Activated CD4-positive, CD25-positive, alpha-beta regulatory T cell (primary cell): Measurements from ENCODE around the gene PTOV1.
"Not testable (repeated sequence)": the region's sequence is repeated elsewhere in the genome, so short reads cannot be mapped to it uniquely, and the experiment has no call there.

Experiments used
- DNase-seq, 4 experiments: peaks; one replicate each; lab custom pipeline; 2025; lab: John Stamatoyannopoulos, UW

The PTOV1 gene

DNA sequence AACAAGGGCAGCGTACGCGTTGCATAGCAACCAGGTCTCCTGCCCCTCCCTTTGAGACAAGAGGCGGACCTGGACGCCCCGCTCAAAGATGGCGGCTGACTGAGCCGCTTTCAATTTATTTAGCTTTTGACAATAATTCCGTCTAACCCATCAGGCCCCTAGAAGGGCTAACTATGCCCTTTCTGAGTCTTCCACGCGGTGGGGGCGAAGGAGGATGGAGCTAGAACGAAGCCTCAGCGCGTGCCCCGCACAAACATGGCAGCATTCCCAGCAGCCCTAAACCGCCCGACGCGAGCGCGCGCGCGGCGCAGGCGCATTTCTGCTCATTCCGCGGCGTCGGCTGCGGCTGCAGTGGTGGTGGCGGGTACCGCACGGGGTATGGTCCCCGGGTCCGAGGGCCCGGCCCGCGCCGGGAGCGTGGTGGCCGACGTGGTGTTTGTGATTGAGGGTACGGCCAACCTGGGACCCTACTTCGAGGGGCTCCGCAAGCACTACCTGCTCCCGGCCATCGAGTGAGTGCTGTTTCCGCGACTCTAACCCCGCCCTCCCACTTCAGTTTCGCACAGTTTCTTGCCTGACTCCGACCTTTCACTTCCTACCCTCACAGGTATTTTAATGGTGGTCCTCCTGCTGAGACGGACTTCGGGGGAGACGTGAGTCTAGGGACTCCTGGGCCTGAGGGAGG is 32.9 kb upstream of the PTOV1 start, which contains the start of gene MED25:
Gene MED25 (plus strand): TSS at position 326 of the 685 bp plus-strand sequence. CDS start 53 bp downstream, at position 379.
- peak; percentile 71 to 80 (median 74) for DNase-seq

GRCh38 chr19:49818649-49819370 is 32.1 kb upstream of the PTOV1 start:
- no peak for DNase-seq

GRCh38 chr19:49819452-49820115 is 31.4 kb upstream of the PTOV1 start:
- not testable (repeated sequence) for DNase-seq

- no peak for DNase-seq
These were observed 30.8 kb upstream of the PTOV1 start for GRCh38 chr19:49820125-49820524.

GRCh38 chr19:49823472-49823871 is 27.5 kb upstream of the PTOV1 start:
- DNase-seq, result no peak

DNA sequence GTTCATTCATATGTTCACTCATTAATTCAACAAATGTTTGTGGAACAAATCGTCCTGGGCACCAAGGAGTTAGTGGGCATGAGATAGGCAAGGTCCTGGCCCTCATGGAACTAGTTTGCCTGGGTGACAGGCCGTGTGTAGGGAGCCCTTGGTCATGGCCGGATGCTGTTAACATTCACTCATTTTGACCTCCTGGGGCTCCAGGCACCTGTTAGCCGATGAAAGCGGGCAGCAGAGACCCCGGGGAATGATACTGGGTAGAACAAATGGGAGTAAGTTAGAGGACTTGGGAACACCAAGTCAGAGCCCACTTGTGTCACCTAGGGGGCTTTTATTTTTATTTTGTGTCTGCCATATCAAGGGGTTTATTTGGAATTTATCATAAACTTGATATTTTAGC is 26.3 kb upstream of the PTOV1 start:
- no peak for DNase-seq

- DNase-seq, result no peak
These were observed 23.9 kb upstream of the PTOV1 start for GRCh38 chr19:49827034-49827433.

- DNase-seq, result no peak
These were observed 21.8 kb upstream of the PTOV1 start for GRCh38 chr19:49829200-49829599.

DNA sequence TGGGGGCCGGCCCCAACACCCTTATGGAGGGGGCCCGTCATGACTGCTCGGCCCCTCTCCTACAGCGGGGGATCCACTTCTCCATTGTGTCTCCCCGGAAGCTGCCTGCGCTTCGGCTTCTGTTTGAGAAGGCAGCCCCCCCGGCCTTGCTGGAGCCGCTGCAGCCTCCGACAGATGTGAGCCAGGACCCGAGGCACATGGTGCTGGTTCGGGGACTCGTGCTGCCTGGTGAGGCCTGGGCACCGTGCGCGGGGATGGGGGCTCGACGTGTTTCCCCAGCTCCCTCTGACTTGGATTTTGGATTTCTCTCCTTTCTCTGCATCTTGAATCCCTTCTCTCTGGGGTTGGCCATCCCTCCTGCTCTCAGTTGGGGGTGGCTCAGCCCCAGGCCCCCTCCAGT is 21.2 kb upstream of the PTOV1 start:
- no peak for DNase-seq

DNA sequence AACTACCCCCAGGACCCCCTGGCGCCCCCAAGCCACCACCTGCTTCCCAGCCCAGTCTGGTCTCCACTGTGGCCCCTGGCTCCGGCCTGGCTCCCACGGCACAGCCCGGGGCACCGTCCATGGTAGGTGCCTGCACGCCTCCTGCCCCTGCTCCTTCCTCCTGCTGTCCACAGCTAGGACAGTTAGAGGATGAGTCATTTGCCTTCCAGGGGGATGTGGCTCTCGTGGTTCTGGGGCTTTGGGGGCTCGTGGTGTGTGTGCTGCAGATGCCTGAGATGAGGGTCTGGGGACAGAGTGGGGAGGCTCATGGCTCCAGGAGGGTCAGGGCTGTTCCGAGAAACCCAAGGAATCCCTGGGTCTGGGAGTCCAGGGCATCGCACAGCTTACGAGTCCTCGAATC is 20.2 kb upstream of the PTOV1 start:
- DNase-seq, result no peak

DNA sequence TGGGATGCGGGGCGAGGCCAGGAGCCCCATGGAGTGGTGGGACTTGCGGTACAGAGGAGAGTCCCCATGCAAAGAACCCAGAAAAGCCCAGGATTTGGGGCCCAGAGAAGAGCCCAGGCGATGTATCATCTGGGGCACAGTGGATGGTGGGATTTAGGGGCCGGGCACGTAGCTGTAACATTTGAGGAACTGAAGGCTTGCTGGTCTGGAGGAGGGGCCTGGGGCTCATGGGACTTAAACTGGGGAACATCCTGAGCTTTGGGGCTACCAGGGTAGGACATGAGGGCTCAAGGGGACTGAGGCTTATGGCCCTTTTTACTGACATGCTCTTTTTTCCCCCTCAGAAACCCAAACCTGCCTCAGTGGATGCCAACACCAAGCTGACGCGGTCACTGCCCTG is 19.4 kb upstream of the PTOV1 start:
- no peak for DNase-seq

- DNase-seq, result no peak
These were observed 18.4 kb upstream of the PTOV1 start for GRCh38 chr19:49832556-49832955.

GRCh38 chr19:49833599-49833998 is 17.4 kb upstream of the PTOV1 start:
- DNase-seq, result no peak

DNA sequence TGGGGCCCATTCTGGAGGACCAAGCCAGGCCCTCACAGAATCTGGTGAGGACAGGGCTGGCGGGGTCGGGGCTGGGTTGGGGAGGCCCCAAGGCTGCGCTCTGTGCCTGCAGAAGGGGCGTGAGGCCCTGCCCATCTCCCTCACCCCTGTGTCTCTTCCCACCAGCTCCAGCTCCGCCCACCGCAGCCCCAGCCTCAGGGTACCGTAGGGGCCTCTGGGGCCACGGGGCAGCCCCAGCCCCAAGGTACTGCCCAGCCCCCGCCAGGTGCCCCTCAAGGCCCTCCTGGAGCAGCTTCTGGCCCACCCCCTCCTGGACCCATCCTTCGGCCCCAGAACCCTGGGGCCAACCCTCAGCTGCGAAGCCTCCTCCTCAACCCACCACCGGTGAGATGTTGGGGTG is 15.4 kb upstream of the PTOV1 start:
- no peak for DNase-seq

GRCh38 chr19:49836176-49837008 is 14.6 kb upstream of the PTOV1 start:
- no peak for DNase-seq

DNA sequence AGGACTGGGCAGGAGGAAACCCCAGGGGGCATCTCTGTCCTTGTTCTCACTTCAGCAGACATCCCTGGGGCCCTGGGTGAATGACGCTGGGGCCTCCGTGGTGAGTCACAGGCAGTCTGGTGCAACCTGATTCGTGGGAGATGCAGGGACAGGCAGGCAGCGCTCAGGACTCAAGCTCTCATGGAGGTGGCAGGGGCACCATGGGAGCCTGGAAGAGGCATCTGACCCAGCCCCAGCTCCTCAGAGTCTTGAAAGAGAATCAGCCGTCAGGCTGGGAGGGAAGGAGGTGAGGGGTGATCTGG is 14.0 kb upstream of the PTOV1 start:
- no peak for DNase-seq

DNA sequence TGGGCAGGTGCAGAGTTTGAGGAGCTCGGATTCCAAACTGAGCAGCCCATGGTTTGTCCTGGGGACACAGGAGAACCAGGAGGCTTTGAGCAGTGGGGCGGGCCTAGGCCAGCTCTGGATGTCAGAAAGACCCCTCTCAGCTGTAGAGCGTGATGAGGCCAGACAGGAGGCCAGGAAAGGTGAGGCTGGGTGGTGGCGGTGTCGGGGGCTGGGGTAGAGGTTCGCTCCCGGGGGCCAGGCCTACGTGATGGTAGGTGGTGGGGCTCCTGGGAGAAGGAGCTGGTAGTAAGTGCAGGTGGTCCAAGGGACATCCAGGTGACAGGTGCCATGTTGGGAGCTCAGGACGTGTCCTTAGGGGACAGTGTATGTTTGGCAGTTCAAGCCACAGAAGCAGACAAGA is 13.5 kb upstream of the PTOV1 start:
- no peak for DNase-seq

- DNase-seq, result no peak
These were observed 11.9 kb upstream of the PTOV1 start for GRCh38 chr19:49838885-49839588.

DNA sequence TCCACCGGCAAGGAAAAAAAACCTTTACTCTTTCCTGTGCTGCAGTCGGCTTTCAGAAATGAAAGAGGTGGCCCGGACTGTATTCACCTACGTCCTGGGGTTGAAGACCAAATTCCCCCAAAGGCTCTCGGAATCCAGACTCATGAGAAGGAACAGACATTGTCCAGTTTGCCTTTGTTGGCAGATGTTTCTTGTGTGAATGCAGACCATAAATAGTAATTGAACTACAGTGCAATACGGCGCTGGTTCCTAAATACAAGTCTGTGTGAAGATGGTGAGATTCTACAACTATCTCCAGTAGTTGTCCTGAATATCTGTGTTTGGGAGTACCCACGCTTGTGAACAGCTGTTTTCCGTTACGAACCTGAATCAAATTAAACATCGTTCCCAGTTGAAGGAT is 11.2 kb upstream of the PTOV1 start:
- DNase-seq, result no peak

GRCh38 chr19:49840321-49840720 is 10.6 kb upstream of the PTOV1 start:
- no peak for DNase-seq

DNA sequence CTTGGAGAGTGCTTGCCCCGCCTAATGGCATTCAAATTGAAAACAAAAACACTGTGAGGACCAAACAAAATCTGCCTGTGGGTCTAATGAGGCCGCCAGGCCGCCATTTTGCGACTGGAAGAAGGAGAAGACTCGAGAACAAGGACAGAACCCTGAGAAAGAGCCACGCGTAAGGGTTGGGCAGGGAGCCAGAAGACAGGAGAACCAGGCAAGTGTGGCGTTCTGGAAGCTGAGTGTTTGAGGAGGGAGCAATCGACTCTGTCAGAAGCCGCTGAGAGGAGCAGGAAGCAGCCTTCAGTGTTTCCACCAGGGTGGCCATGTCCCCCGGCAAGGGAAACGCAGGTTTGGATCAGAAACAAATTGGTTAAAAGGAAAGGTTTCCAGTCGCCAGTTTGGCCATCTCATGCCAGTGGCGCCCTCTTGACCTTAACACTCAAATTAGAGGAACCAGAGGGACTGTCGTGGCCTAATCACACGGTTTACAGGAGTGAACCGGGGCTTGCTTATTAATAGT is 10.2 kb upstream of the PTOV1 start:
- no peak for DNase-seq

- no peak for DNase-seq
These were observed 7.7 kb upstream of the PTOV1 start for GRCh38 chr19:49843265-49843664.
